Aorta (tissue), 5 donors: Measurements from ENCODE around the gene RNASE8. TPM values are rescaled to one million over a fixed set of nuclear protein-coding genes. Genes with fewer than 3 reads are reported as not detected.
A peak's percentile ranks its signal among the peaks of the same experiment; 100 is the strongest.

Source experiments
- ATAC-seq: fragments of 200-7000 bp; cut with Tn5 transposase; one replicate; pipeline ENCODE4 v1.9.1; 2022; ENCODE audit warnings: moderate library complexity; ENCODE audit not compliant: low FRiP score
- DNase-seq, 2 donors: peaks; one replicate each; pipeline ENCODE4 v3.0.0-alpha.2; 2020
- H3K27ac ChIP-seq, 2 donors: one replicate each; pipeline ENCODE4 v1.5.1; 2013; ENCODE audit warnings: low read length in 2 of 2, mild to moderate bottlenecking in 2 of 2, moderate library complexity in 2 of 2, control low read depth in 1 of 2, inconsistent platforms in 1 of 2, low read depth in 1 of 2
- H3K27me3 ChIP-seq, 2 donors: one replicate each; pipeline ENCODE4 v1.6.1; 2013; ENCODE audit warnings: control low read depth in 1 of 2, low read length in 1 of 2, mild to moderate bottlenecking in 1 of 2, moderate library complexity in 1 of 2; ENCODE audit not compliant: insufficient read depth in 2 of 2, control insufficient read depth in 1 of 2
- H3K36me3 ChIP-seq, 2 donors: one replicate each; pipeline ENCODE4 v1.6.1; 2013; ENCODE audit warnings: control low read depth in 1 of 2, low read length in 1 of 2, mild to moderate bottlenecking in 1 of 2; ENCODE audit not compliant: insufficient read depth in 2 of 2, control insufficient read depth in 1 of 2
- H3K4me1 ChIP-seq, 2 donors: one replicate each; pipeline ENCODE4 v1.6.1; 2013; ENCODE audit warnings: low read length in 2 of 2, control low read depth in 1 of 2, mild to moderate bottlenecking in 1 of 2, moderate library complexity in 1 of 2; ENCODE audit not compliant: insufficient read depth in 2 of 2, control insufficient read depth in 1 of 2
- H3K4me3 ChIP-seq, 2 donors: one replicate each; pipeline ENCODE4 v1.5.1; 2013; ENCODE audit warnings: low read length in 2 of 2, control low read depth in 1 of 2, mild to moderate bottlenecking in 1 of 2
- H3K9me3 ChIP-seq: one replicate; pipeline ENCODE4 v1.6.1; 2013; ENCODE audit warnings: mild to moderate bottlenecking, low read length; ENCODE audit not compliant: control insufficient read depth
- WGBS, 2 donors: extraction: QIAGEN DNeasy Blood & Tissue Kit; methylation state at CpG; one replicate each; pipeline ENCODE4 v1.1.7; 2013; 5-methylcytosine and 5-hydroxymethylcytosine counted together
- intact Hi-C, 2 donors: fragments of 100-400 bp; cut with DNase I; formaldehyde crosslinking; loops; one replicate each; pipeline versions ENCODE4 v1.14.2 to v1.15.0; 2022
- polyA plus RNA-seq, 2 donors: library from polyadenylated mRNA; stranded (reverse); fragments of 200-250 nt; gene quantifications; one replicate each; pipeline ENCODE4 v1.2.3, GENCODE V29; 2013
- total RNA-seq, 2 donors: library from RNA; stranded (reverse); fragmentation: NEBNext Ultra II Directional; extraction: Animal tissue kit (Norgen Biotek cat#: 25700); gene quantifications; one replicate each; pipeline ENCODE4 v1.2.1, GENCODE V29; 2021
- donor health status: healthy with polysubstance abuse.
- donor health status: Bipolar disorder and iron deficiency.
- donor health status: DM: no; HTN: no; CAD: no.
- donor health status: DM: no; HTN: no; CAD: no.
- donor health status: DM: yes; HTN: yes; CAD: no.

RNASE8 gene
- total and polyA plus RNA-seq, 4 donors = 1.00 TPM; not detected in 3

GRCh38 chr14:21025371-21026273 lies 32.0 kb upstream of the RNASE8 start:
- intact Hi-C loops = loop anchor here in 1 of 2 donors (5.0 kb wide), 1 partner anchor 67 kb away; no protein-coding TSS in a partner anchor

GRCh38 chr14:21026274-21026987 lies 31.2 kb upstream of the RNASE8 start:
- 32 to 37% methylated on average over 7 of the region's 7 CpGs for WGBS, 2 donors
- ATAC-seq = no peak
- DNase-seq = no peak
- Histone ChIP-seq H3K27me3 (no peaks in the 10 kb centered on the region), H3K36me3 (no peaks in the 10 kb centered on the region), H3K4me3 (no peak overlapping the region), H3K27ac (peak overlapping the region; percentile 62 to 74), H3K4me1 (peaks cover 0 to 3% of the 10 kb centered on the region in 2 donors), H3K9me3 (no peaks in the 10 kb centered on the region)
- intact Hi-C loops = loop anchor here in 1 of 2 donors (5.0 kb wide), 1 partner anchor 66 kb away; no protein-coding TSS in a partner anchor

More at GRCh38 chr14:21025371-21026273, 32.0 kb upstream of the RNASE8 start:
- H3K27me3 ChIP-seq = no peaks in the 10 kb centered on the region
- DNase-seq = peak; percentile 60 to 82
- WGBS, 2 donors = 3% methylated on average over 53 to 58 of the region's 58 CpGs
- no peaks in the 10 kb centered on the region for H3K9me3 ChIP-seq
- H3K36me3 ChIP-seq = peaks cover 0 to 2% of the 10 kb centered on the region in 2 donors
- peak; percentile 79 for ATAC-seq
- H3K4me1 ChIP-seq = peaks cover 0 to 3% of the 10 kb centered on the region in 2 donors
- H3K4me3 ChIP-seq = peak overlapping the region; percentile 42 to 63
- H3K27ac ChIP-seq = peak overlapping the region; percentile 62 to 91

- DNase-seq (no peak), ATAC-seq (no peak)
- Histone ChIP-seq H3K4me3 (no peak overlapping the region), H3K9me3 (no peaks in the 10 kb centered on the region), H3K36me3 (no peaks in the 10 kb centered on the region), H3K4me1 (peaks cover 0 to 3% of the 10 kb centered on the region in 2 donors), H3K27ac (peak overlapping the region; percentile 58 to 62), H3K27me3 (no peaks in the 10 kb centered on the region)
- WGBS, 2 donors = 4 to 10% methylated on average over 3 of the region's 3 CpGs
- intact Hi-C loops = loop anchor here in 1 of 2 donors (5.0 kb wide), 1 partner anchor 65 kb away; no protein-coding TSS in a partner anchor
Observed at GRCh38 chr14:21026988-21027315, 30.7 kb upstream of the RNASE8 start.

- intact Hi-C loops = loop anchor here in 1 of 2 donors (5.0 kb wide), 1 partner anchor 62 kb away; no protein-coding TSS in a partner anchor
- ATAC-seq = no peak
- H3K36me3 ChIP-seq = no peaks in the 10 kb centered on the region
- WGBS, 2 donors = 95 to 96% methylated on average over 5 of the region's 5 CpGs
- no peaks in the 10 kb centered on the region for H3K9me3 ChIP-seq
- DNase-seq = no peak
- H3K4me1 ChIP-seq = peaks cover 0 to 3% of the 10 kb centered on the region in 2 donors
- H3K27me3 ChIP-seq = no peaks in the 10 kb centered on the region
- H3K27ac ChIP-seq = no peak within 1 kb of the TSS
- no peak within 1 kb of the TSS for H3K4me3 ChIP-seq
Observed at GRCh38 chr14:21029917-21030316, 27.7 kb upstream of the RNASE8 start, which contains the start of gene TPPP2. TPPP2 (plus strand) TSS chr14:21030217; CDS start chr14:21030582, 365 bp downstream.

- no peak for DNase-seq
- no peaks in the 10 kb centered on the region for H3K36me3 ChIP-seq
- H3K27me3 ChIP-seq = no peaks in the 10 kb centered on the region
- H3K4me3 ChIP-seq = no peak overlapping the region
- intact Hi-C loops = no loop called here
- no peaks in the 10 kb centered on the region for H3K9me3 ChIP-seq
- WGBS, 2 donors = 84 to 86% methylated on average over 12 of the region's 12 CpGs
- no peak for ATAC-seq
- no peak overlapping the region for H3K27ac ChIP-seq
- H3K4me1 ChIP-seq = peaks cover 0 to 3% of the 10 kb centered on the region in 2 donors
Observed at GRCh38 chr14:21030531-21030930, 27.1 kb upstream of the RNASE8 start.

- ATAC-seq (no peak), DNase-seq (no peak)
- 87 to 88% methylated on average over 5 of the region's 5 CpGs for WGBS, 2 donors
- H3K27ac ChIP-seq = no peak overlapping the region
- H3K4me3 ChIP-seq = no peak overlapping the region
- H3K4me1 ChIP-seq = no peaks in the 10 kb centered on the region
- intact Hi-C loops = no loop called here
- no peaks in the 10 kb centered on the region for H3K36me3 ChIP-seq
- no peaks in the 10 kb centered on the region for H3K9me3 ChIP-seq
- no peaks in the 10 kb centered on the region for H3K27me3 ChIP-seq
Observed at GRCh38 chr14:21032326-21033132, 25.1 kb upstream of the RNASE8 start.

- 82 to 83% methylated on average over 4 of the region's 4 CpGs for WGBS, 2 donors
- H3K27me3 ChIP-seq = no peaks in the 10 kb centered on the region
- DNase-seq (no peak), ATAC-seq (no peak)
- H3K27ac ChIP-seq = no peak overlapping the region
- intact Hi-C loops = no loop called here
- H3K36me3 ChIP-seq = no peaks in the 10 kb centered on the region
- H3K4me3 ChIP-seq = no peak overlapping the region
- no peaks in the 10 kb centered on the region for H3K4me1 ChIP-seq
- no peaks in the 10 kb centered on the region for H3K9me3 ChIP-seq
Observed at GRCh38 chr14:21033133-21033698, 24.4 kb upstream of the RNASE8 start.

GRCh38 chr14:21034707-21035106 lies 22.9 kb upstream of the RNASE8 start, which contains the start of gene RNASE13:
RNASE13 (minus strand) TSS chr14:21034807; CDS start chr14:21034288, 519 bp downstream.
- Histone ChIP-seq H3K9me3 (no peaks in the 10 kb centered on the region), H3K27ac (no peak within 1 kb of the TSS), H3K4me1 (no peaks in the 10 kb centered on the region), H3K36me3 (no peaks in the 10 kb centered on the region), H3K4me3 (no peak within 1 kb of the TSS), H3K27me3 (no peaks in the 10 kb centered on the region)
- ATAC-seq = no peak
- intact Hi-C loops = no loop called here
- 83% methylated on average over 5 of the region's 5 CpGs for WGBS, 2 donors
- no peak for DNase-seq
